MM.1S (cell line): Measurements from ENCODE around the gene RAMP3.

Source experiments
- DNase-seq: peaks from one replicate; pipeline ENCODE4 v3.0.0-alpha.2; 2015
- H2AFZ ChIP-seq: fragments of 300-600 bp; sonication (generic); 2 replicates; pipeline ENCODE4 v1.6.0; 2016; ENCODE audit warnings: antibody characterized with exemption, low read length
- H3F3A ChIP-seq: fragments of 300-600 bp; sonication (generic); 2 replicates; pipeline ENCODE4 v1.6.1; 2016; ENCODE audit warnings: mild to moderate bottlenecking, antibody characterized with exemption, low read length, moderate library complexity, mixed read lengths; ENCODE audit not compliant: insufficient read depth
- H3K27ac ChIP-seq: fragments of 300-600 bp; sonication (generic); 2 replicates; pipeline ENCODE4 v1.5.1; 2016; ENCODE audit warnings: mild to moderate bottlenecking, low read length
- H3K27me3 ChIP-seq: fragments of 300-600 bp; sonication (generic); replicated peaks from 2 replicates; pipeline ENCODE4 v1.6.0; 2016; ENCODE audit warnings: low read length; ENCODE audit not compliant: insufficient read depth
- H3K36me3 ChIP-seq: fragments of 300-600 bp; sonication (generic); replicated peaks from 2 replicates; pipeline ENCODE4 v1.6.1; 2016; ENCODE audit warnings: mild to moderate bottlenecking, low read length, mixed read lengths; ENCODE audit not compliant: insufficient read depth
- H3K4me1 ChIP-seq: fragments of 300-600 bp; sonication (generic); 2 replicates; pipeline ENCODE4 v1.6.1; 2016; ENCODE audit warnings: low read length, mixed read lengths
- H3K4me2 ChIP-seq: fragments of 300-600 bp; sonication (generic); 2 replicates; pipeline ENCODE4 v1.6.0; 2016; ENCODE audit warnings: low read depth, low read length
- H3K4me3 ChIP-seq: fragments of 300-600 bp; sonication (generic); 2 replicates; pipeline ENCODE4 v1.5.1; 2016; ENCODE audit warnings: low read length, mixed read lengths
- H3K79me2 ChIP-seq: fragments of 300-600 bp; sonication (generic); 2 replicates; pipeline ENCODE4 v1.6.1; 2016; ENCODE audit warnings: mixed run types, low read length, mixed read lengths
- H3K9ac ChIP-seq: fragments of 300-600 bp; sonication (generic); 2 replicates; pipeline ENCODE4 v1.6.1; 2016; ENCODE audit warnings: low read length, mixed read lengths
- H3K9me2 ChIP-seq: fragments of 300-600 bp; sonication (generic); replicated peaks from 2 replicates; pipeline ENCODE4 v1.6.1; 2016; ENCODE audit warnings: mild to moderate bottlenecking, low read length, mixed read lengths; ENCODE audit not compliant: insufficient read depth
- H3K9me3 ChIP-seq: fragments of 300-600 bp; sonication (generic); replicated peaks from 2 replicates; pipeline ENCODE4 v1.6.1; 2016; ENCODE audit warnings: mild to moderate bottlenecking, low read length, mixed read lengths; ENCODE audit not compliant: insufficient read depth
- H4K20me1 ChIP-seq: fragments of 300-600 bp; sonication (generic); 2 replicates; pipeline ENCODE4 v1.6.1; 2016; ENCODE audit warnings: mild to moderate bottlenecking, low read length, moderate library complexity, mixed read lengths; ENCODE audit not compliant: insufficient read depth
- EZH2 ChIP-seq: fragments of 300-600 bp; sonication (generic); optimal IDR thresholded peaks from 2 replicates; pipeline ENCODE3; 2017; ENCODE audit warnings: low read depth, mild to moderate bottlenecking, antibody characterized with exemption, low read length, mixed read lengths
- EZH2phosphoT487 ChIP-seq: fragments of 300-600 bp; sonication (generic); IDR thresholded peaks from 2 replicates; pipeline ENCODE4 v1.6.1; 2018; ENCODE audit warnings: antibody characterized with exemption, low read length
- TF ChIP-seq, protein P1 (sequence below): fragments of 300-600 bp; sonication (generic); IDR thresholded peaks from 2 replicates; pipeline ENCODE4 v1.5.1; 2016; ENCODE audit warnings: antibody characterized with exemption, low read length, mixed read lengths

Gene RAMP3

DNA sequence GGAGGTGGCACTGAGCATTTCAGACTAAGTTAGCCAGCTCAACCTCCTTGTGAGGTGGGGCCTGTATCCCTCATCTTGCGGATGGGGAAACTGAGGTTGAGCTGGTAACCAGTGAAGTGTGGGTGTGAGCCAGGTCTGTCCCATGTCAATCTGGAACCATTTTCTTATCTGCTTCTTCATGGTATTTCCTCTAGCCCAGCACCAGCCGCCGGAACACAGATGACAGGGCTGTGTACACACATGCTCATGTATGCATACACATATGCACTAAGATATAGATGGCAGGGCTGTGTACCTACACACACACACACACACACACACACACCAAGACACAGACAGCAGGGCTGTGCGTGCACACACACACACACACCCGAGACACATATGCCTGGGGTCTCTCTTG is 18.5 kb downstream of the RAMP3 start:
- TF ChIP-seq, protein P1, sequence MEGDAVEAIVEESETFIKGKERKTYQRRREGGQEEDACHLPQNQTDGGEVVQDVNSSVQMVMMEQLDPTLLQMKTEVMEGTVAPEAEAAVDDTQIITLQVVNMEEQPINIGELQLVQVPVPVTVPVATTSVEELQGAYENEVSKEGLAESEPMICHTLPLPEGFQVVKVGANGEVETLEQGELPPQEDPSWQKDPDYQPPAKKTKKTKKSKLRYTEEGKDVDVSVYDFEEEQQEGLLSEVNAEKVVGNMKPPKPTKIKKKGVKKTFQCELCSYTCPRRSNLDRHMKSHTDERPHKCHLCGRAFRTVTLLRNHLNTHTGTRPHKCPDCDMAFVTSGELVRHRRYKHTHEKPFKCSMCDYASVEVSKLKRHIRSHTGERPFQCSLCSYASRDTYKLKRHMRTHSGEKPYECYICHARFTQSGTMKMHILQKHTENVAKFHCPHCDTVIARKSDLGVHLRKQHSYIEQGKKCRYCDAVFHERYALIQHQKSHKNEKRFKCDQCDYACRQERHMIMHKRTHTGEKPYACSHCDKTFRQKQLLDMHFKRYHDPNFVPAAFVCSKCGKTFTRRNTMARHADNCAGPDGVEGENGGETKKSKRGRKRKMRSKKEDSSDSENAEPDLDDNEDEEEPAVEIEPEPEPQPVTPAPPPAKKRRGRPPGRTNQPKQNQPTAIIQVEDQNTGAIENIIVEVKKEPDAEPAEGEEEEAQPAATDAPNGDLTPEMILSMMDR, result no peak
- TF ChIP-seq EZH2phosphoT487 (no peak), EZH2 (no peak)
- no peaks in the 10 kb centered on the region for H4K20me1 ChIP-seq
- no peaks in the 10 kb centered on the region for H3K9me3 ChIP-seq
- H3K4me3 ChIP-seq, result no peak overlapping the region
- no peak overlapping the region for H3K9ac ChIP-seq
- no peaks in the 10 kb centered on the region for H3K27me3 ChIP-seq
- H3K27ac ChIP-seq, result no peak overlapping the region
- no peaks in the 10 kb centered on the region for H3K79me2 ChIP-seq
- H3F3A ChIP-seq, result no peaks in the 10 kb centered on the region
- H3K4me2 ChIP-seq, result no peak overlapping the region
- no peaks in the 10 kb centered on the region for H3K36me3 ChIP-seq
- H2AFZ ChIP-seq, result no peak overlapping the region
- no peak for DNase-seq
- peaks cover 12% of the 10 kb centered on the region for H3K4me1 ChIP-seq
- H3K9me2 ChIP-seq, result no peaks in the 10 kb centered on the region

DNA sequence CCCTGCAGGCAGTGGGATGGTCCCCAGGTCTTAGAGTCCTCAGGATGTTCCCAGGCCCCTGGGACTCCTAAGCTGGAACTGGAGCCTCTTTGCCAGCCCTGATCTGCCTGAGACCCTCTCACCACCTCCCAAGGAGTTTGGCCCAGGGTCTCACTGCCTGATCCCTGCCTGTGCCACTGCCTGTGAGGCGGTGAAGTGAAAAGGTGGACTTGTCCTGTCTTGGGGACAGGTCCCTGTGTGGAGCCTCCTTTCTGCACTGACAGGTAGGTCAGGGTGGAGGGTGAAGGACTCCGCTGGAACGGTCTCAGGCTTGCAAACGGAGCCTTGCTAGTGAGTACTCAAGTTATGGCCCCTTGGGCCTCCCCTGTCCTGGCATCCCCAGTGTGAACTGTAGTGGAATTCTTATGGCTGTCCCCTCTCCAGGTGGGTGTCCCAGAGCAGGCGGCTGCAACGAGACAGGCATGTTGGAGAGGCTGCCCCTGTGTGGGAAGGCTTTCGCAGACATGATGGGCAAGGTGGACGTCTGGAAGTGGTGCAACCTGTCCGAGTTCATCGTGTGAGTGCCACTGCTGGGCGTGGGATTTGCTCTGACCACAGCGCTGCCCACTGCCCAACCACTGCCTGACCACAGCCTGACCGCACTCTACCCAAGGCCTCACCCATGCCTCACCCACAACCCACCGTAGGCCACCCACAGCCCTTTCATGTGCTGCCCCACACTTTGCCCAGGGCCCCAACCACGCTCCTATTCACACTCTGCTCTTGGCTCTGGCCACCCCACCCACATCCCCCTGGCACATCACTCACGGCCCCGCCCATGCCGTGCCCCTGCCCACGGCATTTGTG is 19.5 kb downstream of the RAMP3 start:
- TF ChIP-seq, protein P1, result no peak
- TF ChIP-seq EZH2phosphoT487, result no peak
- TF ChIP-seq EZH2, result no peak

DNA sequence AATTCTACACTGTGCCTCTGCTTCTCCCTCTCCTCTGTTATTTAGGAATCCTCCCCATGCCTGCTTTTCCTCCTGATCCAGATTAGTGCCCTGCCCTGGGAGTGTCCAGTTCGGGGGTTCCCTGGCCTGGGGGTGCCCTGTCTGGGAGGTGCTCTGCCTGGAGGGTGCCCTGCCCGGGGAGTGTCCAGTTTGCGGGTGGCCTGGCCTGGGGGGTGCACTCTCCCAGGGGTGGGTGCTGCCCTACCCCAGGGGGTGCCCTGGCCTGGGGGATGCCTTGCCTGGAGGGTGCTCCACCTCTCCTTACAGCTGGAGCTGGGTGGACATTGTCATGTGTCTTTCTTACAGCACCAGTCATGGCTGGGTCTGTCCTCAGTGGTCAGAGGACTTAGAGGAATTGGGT is 20.2 kb downstream of the RAMP3 start:
- no peak overlapping the region for H3K9ac ChIP-seq
- H3K9me3 ChIP-seq, result no peaks in the 10 kb centered on the region
- H3K9me2 ChIP-seq, result no peaks in the 10 kb centered on the region
- no peak for DNase-seq
- H3F3A ChIP-seq, result no peaks in the 10 kb centered on the region
- H3K27me3 ChIP-seq, result no peaks in the 10 kb centered on the region
- no peak overlapping the region for H3K27ac ChIP-seq
- no peaks in the 10 kb centered on the region for H3K79me2 ChIP-seq
- H2AFZ ChIP-seq, result no peak overlapping the region
- TF ChIP-seq EZH2phosphoT487 (no peak), EZH2 (no peak)
- TF ChIP-seq, protein P1, result no peak
- peaks cover 2% of the 10 kb centered on the region for H3K4me1 ChIP-seq
- H3K36me3 ChIP-seq, result no peaks in the 10 kb centered on the region
- H3K4me2 ChIP-seq, result no peak overlapping the region
- H3K4me3 ChIP-seq, result no peak overlapping the region
- H4K20me1 ChIP-seq, result no peaks in the 10 kb centered on the region

More for the DNA sequence above, 19.5 kb downstream of the RAMP3 start:
- Histone ChIP-seq H3K4me3 (no peak overlapping the region), H3F3A (no peaks in the 10 kb centered on the region), H3K27me3 (no peaks in the 10 kb centered on the region), H2AFZ (no peak overlapping the region), H3K9me3 (no peaks in the 10 kb centered on the region), H3K9ac (no peak overlapping the region), H3K36me3 (no peaks in the 10 kb centered on the region), H4K20me1 (no peaks in the 10 kb centered on the region), H3K4me1 (peaks cover 7% of the 10 kb centered on the region), H3K79me2 (no peaks in the 10 kb centered on the region), H3K4me2 (no peak overlapping the region), H3K9me2 (no peaks in the 10 kb centered on the region), H3K27ac (no peak overlapping the region)
- no peak for DNase-seq
